Lower leg skin (tissue), 3 donors: ENCODE results near the gene RXRG.

Source experiments
- CTCF ChIP-seq, 3 donors: fragments of 450-650 bp; IDR thresholded peaks; one replicate each; pipeline ENCODE4 v1.5.1; 2016; ENCODE audit warnings: antibody characterized with exemption in 3 of 3, mild to moderate bottlenecking in 3 of 3, moderate library complexity in 2 of 3
- POLR2A ChIP-seq, 2 donors: fragments of 450-650 bp; IDR thresholded peaks; one replicate each; pipeline ENCODE4 v1.6.1; 2016 to 2017; ENCODE audit warnings: antibody characterized with exemption in 2 of 2, mild to moderate bottlenecking in 1 of 2, moderate library complexity in 1 of 2

- TF ChIP-seq POLR2A (IDR thresholded peaks at IDR 0.05), result no peak
- TF ChIP-seq CTCF (IDR thresholded peaks at IDR 0.05), result no peak
Measured at GRCh38 chr1:165463978-165464377, 19.1 kb upstream of the RXRG start.
